CD4-positive, alpha-beta T cell treated with Interleukin-17A for 4 hours (primary cell): ENCODE measurements around the gene MGME1.

Experiments used
- DNase-seq: peaks from one replicate; pipeline ENCODE4 v3.0.0-alpha.2; 2020; ENCODE audit warnings: mixed read lengths

MGME1 gene

GRCh38 chr20:18030020-18030419 lies 61.2 kb downstream of the MGME1 start:
- DNase-seq: no peak

GRCh38 chr20:18031050-18031449 lies 62.2 kb downstream of the MGME1 start:
- DNase-seq: no peak

DNA sequence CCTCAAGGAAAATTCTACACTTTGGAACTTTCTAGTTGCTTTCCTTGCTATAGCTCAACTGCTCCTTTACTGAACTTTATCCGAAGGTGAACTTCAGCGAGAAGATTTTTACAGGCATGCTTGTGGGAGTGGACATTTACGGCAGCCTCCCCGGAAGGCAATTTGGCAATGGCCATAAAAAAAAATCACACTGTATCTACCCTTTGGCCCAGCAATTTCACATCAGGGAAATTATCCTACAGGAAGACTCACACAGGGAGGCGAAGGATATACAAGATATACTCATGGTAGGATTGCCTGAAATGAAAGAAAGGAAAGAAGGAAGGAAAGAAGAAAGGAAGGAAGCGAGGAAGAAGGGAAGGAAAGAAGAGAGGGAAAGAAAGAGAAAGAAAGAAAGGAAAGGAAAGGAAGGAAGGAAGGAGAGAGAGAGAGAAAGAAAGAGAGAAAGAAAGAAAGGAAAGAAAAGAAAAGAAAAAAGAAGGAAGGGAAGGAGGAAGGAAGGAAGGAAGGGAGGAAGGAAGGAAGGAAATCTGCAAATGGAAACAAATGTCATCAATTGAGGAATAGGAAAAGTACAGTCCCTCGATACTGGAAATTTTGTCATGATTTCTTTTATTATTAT lies 63.2 kb downstream of the MGME1 start:
- no peak for DNase-seq

GRCh38 chr20:18032977-18033892 lies 64.4 kb downstream of the MGME1 start:
- no peak for DNase-seq

DNA sequence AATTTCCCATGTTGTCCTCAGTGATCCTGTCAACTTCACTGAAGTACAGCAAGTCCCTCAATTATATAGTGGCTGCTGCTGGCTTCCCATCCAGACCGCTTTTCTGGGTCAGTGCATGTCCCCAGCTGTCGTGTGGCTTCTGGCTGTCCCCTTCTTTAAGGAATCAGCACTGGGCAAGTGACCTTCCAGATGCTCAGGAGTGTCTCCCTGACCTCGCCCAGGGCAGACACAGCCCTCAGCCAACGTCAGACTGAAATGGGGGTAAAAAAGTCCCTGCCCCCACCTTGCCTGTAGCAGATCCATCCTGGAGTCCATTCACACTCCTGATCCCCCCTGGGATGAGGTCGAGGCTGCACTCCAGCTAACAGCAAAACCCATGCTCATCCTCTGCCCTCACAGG lies 65.2 kb downstream of the MGME1 start:
- no peak for DNase-seq

GRCh38 chr20:18039063-18039462 lies 70.2 kb downstream of the MGME1 start:
- no peak for DNase-seq
